ENCODE results near the gene RHO. TPM values are rescaled to one million over a fixed set of nuclear protein-coding genes. Genes with fewer than 3 reads are reported as not detected.

Gene RHO
- total and polyA plus RNA-seq, 2 experiments from 2014 or later, result not detected

GRCh38 chr3:129505341-129505740 is 23.1 kb upstream of the RHO start:
- H3K4me3 ChIP-seq, result no peak overlapping the region
- TF ChIP-seq CTCF (IDR thresholded peaks at IDR 0.05; ENCODE audit: low read depth, low read length), result no peak
- H3K36me3 ChIP-seq, result no peaks in the 10 kb centered on the region
- no peak for DNase-seq (ENCODE audit: low read depth in 1 of 2, low spot score in 1 of 2)
- H3K9me3 ChIP-seq (ENCODE audit: low read depth), result no peaks in the 10 kb centered on the region
- no peaks in the 10 kb centered on the region for H3K27me3 ChIP-seq
- no peak overlapping the region for H3K27ac ChIP-seq
- peaks cover 38% of the 10 kb centered on the region for H3K4me1 ChIP-seq (ENCODE audit: low read depth)

GRCh38 chr3:129506231-129506742 is 22.2 kb upstream of the RHO start:
- Histone ChIP-seq H3K4me1 (ENCODE audit: low read depth) (peaks cover 35% of the 10 kb centered on the region), H3K4me3 (no peak overlapping the region), H3K9me3 (ENCODE audit: low read depth) (no peaks in the 10 kb centered on the region), H3K27ac (no peak overlapping the region), H3K27me3 (no peaks in the 10 kb centered on the region), H3K36me3 (no peaks in the 10 kb centered on the region)
- no peak for DNase-seq (ENCODE audit: low read depth in 1 of 2, low spot score in 1 of 2)
- no peak for TF ChIP-seq CTCF (IDR thresholded peaks at IDR 0.05; ENCODE audit: low read depth, low read length)

GRCh38 chr3:129507181-129507831 is 21.1 kb upstream of the RHO start:
- DNase-seq (ENCODE audit: low read depth in 1 of 2, low spot score in 1 of 2), result no peak
- H3K4me3 ChIP-seq, result no peak overlapping the region
- no peak for TF ChIP-seq CTCF (IDR thresholded peaks at IDR 0.05; ENCODE audit: low read depth, low read length)
- no peaks in the 10 kb centered on the region for H3K36me3 ChIP-seq
- no peaks in the 10 kb centered on the region for H3K9me3 ChIP-seq (ENCODE audit: low read depth)
- H3K27ac ChIP-seq, result no peak overlapping the region
- H3K27me3 ChIP-seq, result no peaks in the 10 kb centered on the region
- H3K4me1 ChIP-seq (ENCODE audit: low read depth), result peaks cover 25% of the 10 kb centered on the region

- H3K27ac ChIP-seq, result no peak overlapping the region
- H3K27me3 ChIP-seq, result no peaks in the 10 kb centered on the region
- H3K4me1 ChIP-seq (ENCODE audit: low read depth), result peaks cover 7% of the 10 kb centered on the region
- H3K9me3 ChIP-seq (ENCODE audit: low read depth), result no peaks in the 10 kb centered on the region
- no peak for DNase-seq (ENCODE audit: low read depth in 1 of 2, low spot score in 1 of 2)
- no peak overlapping the region for H3K4me3 ChIP-seq
- H3K36me3 ChIP-seq, result no peaks in the 10 kb centered on the region
- no peak for TF ChIP-seq CTCF (IDR thresholded peaks at IDR 0.05; ENCODE audit: low read depth, low read length)
These were observed 15.8 kb upstream of the RHO start for GRCh38 chr3:129512595-129512994.

GRCh38 chr3:129513705-129514104 is 14.7 kb upstream of the RHO start:
- Histone ChIP-seq H3K27ac (peak overlapping the region; percentile 16), H3K9me3 (ENCODE audit: low read depth) (no peaks in the 10 kb centered on the region), H3K36me3 (no peaks in the 10 kb centered on the region), H3K4me1 (ENCODE audit: low read depth) (peaks cover 7% of the 10 kb centered on the region), H3K4me3 (no peak overlapping the region), H3K27me3 (no peaks in the 10 kb centered on the region)
- no peak for DNase-seq (ENCODE audit: low read depth in 1 of 2, low spot score in 1 of 2)
- TF ChIP-seq CTCF (IDR thresholded peaks at IDR 0.05; ENCODE audit: low read depth, low read length), result no peak

Measured in cardiac muscle cell (in vitro differentiated cells and primary cell).